Kidney (tissue), 14 donors: Measurements from ENCODE around the gene CD83. TPM values are rescaled to one million over a fixed set of nuclear protein-coding genes. Genes with fewer than 3 reads are reported as not detected.

Experiments
- DNase-seq, 5 donors: peaks; one replicate each; pipeline ENCODE4 v3.0.0-alpha.2; 2013 to 2020
- FAIRE-seq: peaks from 2 replicates; lab custom pipeline; 2012; peaks lifted over from hg19 to GRCh38; lab: Jason Lieb, UNC
- H3K27ac ChIP-seq, 2 donors: one replicate each; pipeline ENCODE4 v1.7.0; 2013; ENCODE audit warnings: low read depth in 2 of 2, low read length in 2 of 2, inconsistent platforms in 1 of 2
- H3K27me3 ChIP-seq: one replicate; pipeline ENCODE4 v1.7.1; 2013; ENCODE audit warnings: low read length, inconsistent platforms; ENCODE audit not compliant: control insufficient read depth, insufficient read depth
- H3K36me3 ChIP-seq, 3 donors: one replicate each; pipeline versions ENCODE4 v1.7.0 to v1.7.1; 2013; ENCODE audit warnings: low read length in 3 of 3, control low read depth in 1 of 3, inconsistent platforms in 1 of 3; ENCODE audit not compliant: insufficient read depth in 3 of 3, control insufficient read depth in 2 of 3
- H3K4me1 ChIP-seq, 3 donors: one replicate each; pipeline versions ENCODE4 v1.7.0 to v1.7.1; 2013; ENCODE audit warnings: low read length in 3 of 3, inconsistent platforms in 1 of 3, low read depth in 1 of 3; ENCODE audit not compliant: control insufficient read depth in 2 of 3, insufficient read depth in 2 of 3
- H3K4me3 ChIP-seq, 3 donors: one replicate each; pipeline versions ENCODE4 v1.7.0 to v1.8.1; 2013; ENCODE audit warnings: low read length in 3 of 3, control low read depth in 1 of 3, inconsistent platforms in 1 of 3
- H3K9ac ChIP-seq, 3 donors: one replicate each; pipeline versions ENCODE4 v1.7.0 to v1.7.1; 2013; ENCODE audit warnings: low read length in 3 of 3, control low read depth in 1 of 3, inconsistent platforms in 1 of 3
- H3K9me3 ChIP-seq, 3 donors: one replicate each; pipeline versions ENCODE4 v1.7.0 to v1.7.1; 2013; ENCODE audit warnings: low read length in 3 of 3, control low read depth in 1 of 3, inconsistent platforms in 1 of 3; ENCODE audit not compliant: control insufficient read depth in 2 of 3, insufficient read depth in 1 of 3
- CTCF ChIP-seq: IDR thresholded peaks from 3 replicates; pipeline ENCODE4 v1.5.1; 2012; ENCODE audit warnings: mild to moderate bottlenecking, moderate library complexity, borderline replicate concordance; ENCODE audit not compliant: insufficient read depth; ENCODE audit errors: extremely low read depth
- intact Hi-C: fragments of 100-400 bp; cut with DNase I; formaldehyde crosslinking; loops from one replicate; pipeline ENCODE4 v1.11.1; 2022
- polyA plus RNA-seq: library from polyadenylated mRNA; stranded (reverse); fragments of 350-450 nt; fragmentation: Illumina TruSeq; extraction: RNeasy Lipid Tissue Mini Kit (QIAGEN cat#74804); gene quantifications from one replicate; pipeline ENCODE4 v1.2.3, GENCODE V29; 2014; ENCODE audit warnings: low read depth, low replicate concordance; ENCODE audit not compliant: insufficient read depth
- total RNA-seq: library from RNA; stranded (reverse); fragmentation: NEBNext Ultra II Directional; extraction: Animal tissue kit (Norgen Biotek cat#: 25700); gene quantifications from one replicate; pipeline ENCODE4 v1.2.1, GENCODE V29; 2021
- donor health status: control.
- donor health status: control.
- donor health status: control.
- donor health status: control.
- donor health status: control.
- donor health status: DM: yes; HTN: yes; CAD: no.
- donor health status: Normal renal cell carcinoma (clear cell type).

CD83 gene
- total and polyA plus RNA-seq, 2 donors from 2014 or later, result 4.0 to 15.4 TPM

- intact Hi-C loops, result no loop called here
- H3K4me3 ChIP-seq, result peak overlapping the region in 2 of 3 donors; percentile 53 to 68
Observed at GRCh38 chr6:14075095-14075503, 42.5 kb upstream of the CD83 start.

DNA sequence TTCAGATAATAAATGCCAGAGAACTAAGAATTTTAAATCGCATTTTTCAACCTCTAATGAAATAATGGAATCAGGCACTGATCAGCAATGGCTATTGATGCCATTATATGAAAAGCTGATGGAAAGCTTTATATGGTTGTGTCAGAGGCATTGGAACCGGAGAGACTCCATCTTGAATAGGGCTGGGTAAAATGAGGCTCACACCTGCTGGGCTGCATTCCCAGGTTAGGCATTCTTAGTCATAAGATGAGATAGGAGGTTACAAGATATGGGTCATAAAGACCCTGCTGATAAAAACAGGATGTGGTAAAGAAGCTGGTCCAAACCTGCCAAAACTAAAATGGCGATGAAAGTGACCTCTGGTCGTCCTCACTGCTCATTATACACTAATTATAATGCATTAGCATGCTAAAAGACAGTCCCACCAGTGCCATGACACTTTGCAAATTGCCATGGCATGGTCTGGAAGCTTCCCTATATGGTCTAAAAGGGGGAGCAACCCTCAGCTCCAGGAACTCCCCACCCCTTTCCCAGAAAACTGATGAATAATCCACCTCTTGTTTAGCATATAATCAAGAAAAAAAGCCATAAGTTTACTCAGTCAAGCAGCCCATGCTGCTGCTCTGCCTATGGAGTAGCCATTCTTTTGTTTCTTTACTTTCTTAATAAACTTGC, 40.2 kb upstream of the CD83 start:
- intact Hi-C loops, result no loop called here
- no peaks in the 10 kb centered on the region for H3K4me1 ChIP-seq
- FAIRE-seq (no peak), DNase-seq (no peak)
- no peak overlapping the region for H3K9ac ChIP-seq
- H3K4me3 ChIP-seq, result no peak overlapping the region
- no peaks in the 10 kb centered on the region for H3K36me3 ChIP-seq
- no peak for TF ChIP-seq CTCF
- H3K9me3 ChIP-seq, result no peaks in the 10 kb centered on the region
- H3K27ac ChIP-seq, result no peak overlapping the region
- H3K27me3 ChIP-seq, result no peaks in the 10 kb centered on the region

More at GRCh38 chr6:14075095-14075503, 42.5 kb upstream of the CD83 start:
- no peaks in the 10 kb centered on the region for H3K9me3 ChIP-seq
- H3K36me3 ChIP-seq, result no peaks in the 10 kb centered on the region
- no peak for FAIRE-seq
- peak overlapping the region in 1 of 3 donors; percentile 43 for H3K9ac ChIP-seq
- no peaks in the 10 kb centered on the region for H3K4me1 ChIP-seq
- TF ChIP-seq CTCF, result no peak
- no peaks in the 10 kb centered on the region for H3K27me3 ChIP-seq
- peak overlapping the region in 1 of 2 donors; percentile 16 for H3K27ac ChIP-seq
- DNase-seq, result peak in 4 of 5 donors; percentile 45 to 72 (median 61)

DNA sequence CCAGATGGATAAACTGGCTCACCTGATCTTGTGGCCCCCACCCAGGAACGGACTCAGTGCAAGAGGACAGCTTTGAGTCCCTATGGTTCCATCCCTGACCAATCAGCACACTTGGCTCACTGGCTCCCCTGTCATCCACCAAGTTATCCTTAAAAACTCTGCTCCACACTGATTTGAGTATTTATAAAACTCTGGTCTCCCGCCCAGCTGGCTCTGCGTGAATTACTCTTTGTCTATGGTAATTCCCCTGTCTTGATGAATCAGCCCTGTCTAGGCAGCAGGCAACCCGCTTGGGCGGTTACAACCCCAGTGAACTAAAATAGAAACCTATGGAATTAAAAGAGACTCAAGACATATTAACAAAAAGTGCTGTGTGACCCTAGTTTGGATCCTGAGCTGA, 38.1 kb upstream of the CD83 start:
- DNase-seq (no peak), FAIRE-seq (no peak)
- no peaks in the 10 kb centered on the region for H3K4me1 ChIP-seq
- intact Hi-C loops, result no loop called here
- no peaks in the 10 kb centered on the region for H3K9me3 ChIP-seq
- H3K27me3 ChIP-seq, result no peaks in the 10 kb centered on the region
- no peak for TF ChIP-seq CTCF
- no peak overlapping the region for H3K27ac ChIP-seq
- no peak overlapping the region for H3K4me3 ChIP-seq
- H3K36me3 ChIP-seq, result no peaks in the 10 kb centered on the region
- H3K9ac ChIP-seq, result no peak overlapping the region
